VCaP (cell line): ENCODE measurements around the gene CIT.

Experiments used
- H3K27ac ChIP-seq: fragments of 450-650 bp; 2 replicates; pipeline ENCODE4 v1.5.1; 2017
- CTCF ChIP-seq: fragments of 450-650 bp; conservative IDR thresholded peaks from 2 replicates; pipeline ENCODE4 v1.5.1; 2017; ENCODE audit warnings: mild to moderate bottlenecking, moderate library complexity

Gene CIT

DNA sequence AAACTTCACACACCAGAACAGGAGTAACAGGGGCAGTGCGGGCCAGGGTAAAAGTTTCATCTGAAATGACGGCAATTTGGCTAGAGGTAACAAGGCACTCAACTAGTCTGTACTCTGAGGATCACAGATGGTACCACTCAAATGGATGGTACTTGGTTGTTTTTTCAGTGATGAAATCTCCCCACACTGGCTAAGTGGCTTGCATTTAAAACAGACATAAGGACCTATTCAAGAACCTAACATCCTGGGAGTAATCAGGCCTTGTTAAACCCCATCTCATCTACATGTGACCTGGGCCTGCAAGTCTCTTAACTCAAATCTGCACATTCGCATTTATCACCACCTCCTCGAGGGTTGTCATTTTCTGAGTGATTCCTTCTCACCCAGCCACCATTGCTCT is 118.4 kb downstream of the CIT start:
- TF ChIP-seq CTCF: no peak
- H3K27ac ChIP-seq: no peak overlapping the region

- TF ChIP-seq CTCF: no peak
- no peak overlapping the region for H3K27ac ChIP-seq
Observed at GRCh38 chr12:119758234-119758633, 118.9 kb downstream of the CIT start.

DNA sequence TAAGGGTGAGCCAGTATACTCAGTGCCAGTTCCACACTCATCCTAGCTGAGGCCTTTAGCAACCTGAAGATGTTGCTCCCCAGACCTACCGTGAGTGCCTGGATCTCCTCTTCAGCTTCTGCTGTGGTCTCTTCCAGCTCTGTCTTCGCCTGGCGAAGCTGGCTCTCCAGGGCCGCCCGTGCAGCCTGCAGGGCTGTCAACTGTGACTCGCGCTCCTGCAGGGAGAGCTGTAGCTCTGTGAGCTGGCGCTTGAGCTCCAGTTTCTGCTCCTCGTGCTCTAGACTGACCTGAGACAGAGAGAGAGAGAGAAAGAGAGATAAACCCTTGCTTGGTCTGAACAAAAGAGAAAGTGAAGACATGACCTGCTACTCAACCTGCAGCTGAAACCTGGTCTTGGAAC is 125.2 kb downstream of the CIT start:
- H3K27ac ChIP-seq: no peak overlapping the region

GRCh38 chr12:119749666-119750065 is 127.5 kb downstream of the CIT start:
- H3K27ac ChIP-seq: no peak overlapping the region
- TF ChIP-seq CTCF: no peak

More for the DNA sequence above, 125.2 kb downstream of the CIT start:
- TF ChIP-seq CTCF: no peak

DNA sequence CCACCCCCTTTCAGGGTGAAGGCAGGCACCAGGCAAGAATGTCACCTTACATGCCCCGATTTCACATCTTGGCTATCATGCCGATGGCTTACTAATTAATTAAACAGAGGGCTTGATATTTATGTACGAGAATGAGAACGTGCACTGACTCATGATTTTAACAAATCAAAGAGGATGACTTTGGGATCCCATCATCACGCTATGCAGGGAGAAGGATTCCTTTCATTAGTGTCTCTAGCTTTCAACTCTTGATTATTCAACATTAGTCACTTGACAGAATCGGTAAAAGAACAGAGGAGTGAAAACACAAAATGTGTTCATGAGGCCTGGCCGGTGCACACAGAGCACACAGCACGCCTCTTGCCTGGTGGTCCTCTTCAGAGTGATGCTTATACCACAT is 128.6 kb downstream of the CIT start:
- TF ChIP-seq CTCF: no peak
- H3K27ac ChIP-seq: no peak overlapping the region

GRCh38 chr12:119746169-119746568 is 131.0 kb downstream of the CIT start:
- no peak for TF ChIP-seq CTCF
- no peak overlapping the region for H3K27ac ChIP-seq

DNA sequence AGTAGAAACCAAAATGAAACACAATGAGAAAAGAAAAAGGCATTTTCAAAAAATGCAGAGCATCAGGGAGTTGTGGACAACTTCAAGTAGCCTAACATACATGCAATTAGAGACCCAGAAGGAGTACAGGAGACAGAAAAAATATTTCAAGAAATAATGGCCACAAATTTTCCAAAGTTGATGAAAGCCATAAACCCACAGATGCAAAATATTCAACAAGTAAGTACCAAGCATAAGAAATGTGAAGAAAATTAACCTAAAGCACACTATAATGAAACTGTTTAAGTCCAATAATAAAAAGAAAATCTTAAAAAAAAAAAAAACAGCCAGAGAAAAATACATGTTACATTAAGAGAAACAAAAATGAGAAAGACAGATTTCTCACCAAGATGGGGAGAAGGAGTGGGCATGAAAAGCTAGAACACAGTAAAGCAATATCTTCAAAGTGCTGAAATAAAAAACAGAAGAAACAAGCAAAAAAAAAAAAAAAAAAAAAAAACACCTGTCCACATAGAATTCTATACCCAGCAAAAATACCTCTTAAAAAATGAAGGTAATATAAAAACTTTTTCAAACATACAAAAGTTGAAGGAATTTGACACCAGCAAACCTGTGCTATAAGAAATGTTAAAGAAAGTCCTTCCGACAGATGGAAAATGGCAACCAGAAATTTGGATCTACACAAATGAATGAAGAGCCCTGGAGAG is 132.1 kb downstream of the CIT start:
- no peak overlapping the region for H3K27ac ChIP-seq
- no peak for TF ChIP-seq CTCF
